ENCODE data around the gene ZEB2.

The ZEB2 gene

GRCh38 chr2:144528108-144528507 is 8.2 kb upstream of the ZEB2 start:
- no peak for DNase-seq

- DNase-seq: no peak
These were observed 6.9 kb upstream of the ZEB2 start for GRCh38 chr2:144526831-144527230.

GRCh38 chr2:144524118-144525009 is 4.4 kb upstream of the ZEB2 start:
- DNase-seq: peak in 7 of 14 donors; percentile 15 to 84 (median 74)

GRCh38 chr2:144523596-144524117 is 3.7 kb upstream of the ZEB2 start:
- DNase-seq: peak in 1 of 14 donors; percentile 68

GRCh38 chr2:144522897-144523595 is 3.1 kb upstream of the ZEB2 start:
- DNase-seq: peak in 4 of 14 donors; percentile 31 to 50 (median 38)

- DNase-seq: no peak
These were observed 2.4 kb upstream of the ZEB2 start for GRCh38 chr2:144522176-144522896.

GRCh38 chr2:144521686-144522085 is 1.8 kb upstream of the ZEB2 start:
- no peak for DNase-seq

- DNase-seq: no peak
These were observed 1.0 kb upstream of the ZEB2 start for GRCh38 chr2:144520756-144521487.

- no peak for DNase-seq
These were observed 354 bp downstream of the ZEB2 start for GRCh38 chr2:144519597-144519933.

GRCh38 chr2:144518748-144519596 is 947 bp downstream of the ZEB2 start:
- DNase-seq: no peak

- DNase-seq: no peak
These were observed 1.8 kb downstream of the ZEB2 start for GRCh38 chr2:144517866-144518747.

GRCh38 chr2:144516981-144517865 is 2.7 kb downstream of the ZEB2 start:
- DNase-seq: peak in 1 of 14 donors; percentile 81

- peak in 2 of 14 donors; percentile 55 to 57 for DNase-seq
These were observed 3.4 kb downstream of the ZEB2 start for GRCh38 chr2:144516411-144516980.

GRCh38 chr2:144515696-144516410 is 4.1 kb downstream of the ZEB2 start:
- peak in 5 of 14 donors; percentile 51 to 80 (median 72) for DNase-seq

- DNase-seq: no peak
These were observed 4.7 kb downstream of the ZEB2 start for GRCh38 chr2:144515099-144515695.

- no peak for DNase-seq
These were observed 5.3 kb downstream of the ZEB2 start for GRCh38 chr2:144514616-144515091.

- DNase-seq: peak in 7 of 14 donors; percentile 11 to 77 (median 50)
These were observed 6.4 kb downstream of the ZEB2 start for GRCh38 chr2:144513388-144514101.

Measured in C1 segment of cervical spinal cord (tissue), 14 donors.